ENCODE data around the gene LRBA.

GRCh38 chr4:150355858-150356455 lies 659.1 kb downstream of the LRBA start:
- TF ChIP-seq CTCF (IDR thresholded peaks at IDR 0.05) (no peak), POLR2AphosphoS5 (IDR thresholded peaks at IDR 0.05; ENCODE audit: insufficient read depth in 1 of 2, low read depth in 1 of 2) (no peak), POLR2A (IDR thresholded peaks at IDR 0.05) (no peak)
